Lower lobe of right lung (tissue), 2 donors: ENCODE data around the gene ATP1B3. TPM values are rescaled to one million over a fixed set of nuclear protein-coding genes. Genes with fewer than 3 reads are reported as not detected.

Source experiments
- ATAC-seq, 2 donors: fragments of 200-7000 bp; cut with Tn5 transposase; one replicate each; pipeline ENCODE4 v1.9.1; 2020 to 2022; ENCODE audit warnings: mild to moderate bottlenecking in 2 of 2, moderate library complexity in 2 of 2
- DNase-seq: peaks from one replicate; pipeline ENCODE4 v3.0.0-alpha.2; 2020
- H3K27ac ChIP-seq: fragments of 200-600 bp; one replicate; pipeline ENCODE4 v1.8.0; 2022
- H3K27me3 ChIP-seq: fragments of 200-600 bp; one replicate; pipeline ENCODE4 v1.8.0; 2022; ENCODE audit warnings: low read depth
- H3K36me3 ChIP-seq: fragments of 200-600 bp; one replicate; pipeline ENCODE4 v1.8.0; 2022; ENCODE audit warnings: mild to moderate bottlenecking
- H3K4me1 ChIP-seq: fragments of 200-600 bp; one replicate; pipeline ENCODE4 v1.8.0; 2022
- H3K4me3 ChIP-seq: fragments of 200-600 bp; one replicate; pipeline ENCODE4 v1.8.0; 2022; ENCODE audit warnings: mild to moderate bottlenecking
- H3K9me3 ChIP-seq: fragments of 200-600 bp; one replicate; pipeline ENCODE4 v1.8.0; 2022
- CTCF ChIP-seq: fragments of 200-600 bp; IDR thresholded peaks from one replicate; pipeline ENCODE4 v1.8.0; 2022; ENCODE audit warnings: antibody characterized with exemption, mild to moderate bottlenecking
- intact Hi-C: fragments of 100-400 bp; cut with DNase I; formaldehyde crosslinking; loops from one replicate; pipeline ENCODE4 v1.11.0; 2022
- total RNA-seq: library from RNA; stranded (reverse); fragmentation: NEBNext Ultra II Directional; extraction: Animal tissue kit (Norgen Biotek cat#: 25700); gene quantifications from one replicate; pipeline ENCODE4 v1.2.1, GENCODE V29; 2021
- donor health status: DM: no; HTN: yes; CAD: no; lungs with severe emphysema.

Gene ATP1B3
- total RNA-seq, 1 donor from 2014 or later, result 143 TPM

DNA sequence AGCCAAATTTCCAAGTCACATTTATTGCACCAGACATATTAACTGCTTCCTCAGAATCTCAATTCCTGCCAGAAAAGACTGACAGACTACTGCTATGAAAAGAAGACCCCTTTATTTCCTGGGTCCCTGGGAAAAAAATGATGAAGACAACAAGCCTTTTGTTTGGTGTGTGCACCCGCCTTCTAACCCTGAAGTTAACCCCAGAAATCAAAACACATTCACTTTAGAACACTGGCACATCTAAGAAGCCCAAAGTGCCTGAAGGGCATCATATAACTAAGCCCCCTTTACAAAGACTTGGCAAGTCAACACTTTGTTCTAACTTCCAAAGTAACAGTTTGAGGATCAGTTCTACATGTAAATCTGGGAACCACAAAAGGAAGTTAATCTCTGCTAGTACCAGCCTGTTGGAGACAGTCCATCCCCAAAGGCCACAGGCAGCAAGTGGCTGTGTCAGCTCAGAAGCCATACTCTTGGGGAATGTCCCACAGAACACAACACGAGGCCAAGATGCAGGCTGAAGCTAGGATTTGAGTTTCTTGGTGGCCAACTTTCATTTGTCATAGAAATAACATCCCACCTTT is 16.3 kb upstream of the ATP1B3 start:
- no peak for TF ChIP-seq CTCF
- Histone ChIP-seq H3K4me1 (peaks cover 14% of the 10 kb centered on the region), H3K36me3 (no peaks in the 10 kb centered on the region), H3K27me3 (no peaks in the 10 kb centered on the region), H3K9me3 (no peaks in the 10 kb centered on the region), H3K27ac (no peak overlapping the region), H3K4me3 (no peak overlapping the region)
- DNase-seq (no peak), ATAC-seq (no peak)
- intact Hi-C loops, result no loop called here

- H3K27ac ChIP-seq, result no peak overlapping the region
- no peak for TF ChIP-seq CTCF
- H3K36me3 ChIP-seq, result no peaks in the 10 kb centered on the region
- no peaks in the 10 kb centered on the region for H3K27me3 ChIP-seq
- H3K9me3 ChIP-seq, result no peaks in the 10 kb centered on the region
- H3K4me1 ChIP-seq, result peaks cover 14% of the 10 kb centered on the region
- no peak for DNase-seq
- no peak overlapping the region for H3K4me3 ChIP-seq
- intact Hi-C loops, result no loop called here
- no peak for ATAC-seq
Observed at GRCh38 chr3:141860766-141861513, 15.5 kb upstream of the ATP1B3 start.

- intact Hi-C loops, result no loop called here
- ATAC-seq (no peak), DNase-seq (no peak)
- H3K36me3 ChIP-seq, result no peaks in the 10 kb centered on the region
- no peaks in the 10 kb centered on the region for H3K9me3 ChIP-seq
- peaks cover 14% of the 10 kb centered on the region for H3K4me1 ChIP-seq
- H3K4me3 ChIP-seq, result no peak overlapping the region
- no peak overlapping the region for H3K27ac ChIP-seq
- no peaks in the 10 kb centered on the region for H3K27me3 ChIP-seq
- TF ChIP-seq CTCF, result no peak
Observed at GRCh38 chr3:141862279-141862816, 14.1 kb upstream of the ATP1B3 start.

GRCh38 chr3:141863491-141863890 is 13.0 kb upstream of the ATP1B3 start:
- ATAC-seq, result peak; percentile 53 to 60
- Histone ChIP-seq H3K4me1 (peaks cover 14% of the 10 kb centered on the region), H3K4me3 (no peak overlapping the region), H3K27me3 (no peaks in the 10 kb centered on the region), H3K27ac (no peak overlapping the region), H3K36me3 (no peaks in the 10 kb centered on the region), H3K9me3 (no peaks in the 10 kb centered on the region)
- DNase-seq, result no peak
- no peak for TF ChIP-seq CTCF
- intact Hi-C loops, result no loop called here

DNA sequence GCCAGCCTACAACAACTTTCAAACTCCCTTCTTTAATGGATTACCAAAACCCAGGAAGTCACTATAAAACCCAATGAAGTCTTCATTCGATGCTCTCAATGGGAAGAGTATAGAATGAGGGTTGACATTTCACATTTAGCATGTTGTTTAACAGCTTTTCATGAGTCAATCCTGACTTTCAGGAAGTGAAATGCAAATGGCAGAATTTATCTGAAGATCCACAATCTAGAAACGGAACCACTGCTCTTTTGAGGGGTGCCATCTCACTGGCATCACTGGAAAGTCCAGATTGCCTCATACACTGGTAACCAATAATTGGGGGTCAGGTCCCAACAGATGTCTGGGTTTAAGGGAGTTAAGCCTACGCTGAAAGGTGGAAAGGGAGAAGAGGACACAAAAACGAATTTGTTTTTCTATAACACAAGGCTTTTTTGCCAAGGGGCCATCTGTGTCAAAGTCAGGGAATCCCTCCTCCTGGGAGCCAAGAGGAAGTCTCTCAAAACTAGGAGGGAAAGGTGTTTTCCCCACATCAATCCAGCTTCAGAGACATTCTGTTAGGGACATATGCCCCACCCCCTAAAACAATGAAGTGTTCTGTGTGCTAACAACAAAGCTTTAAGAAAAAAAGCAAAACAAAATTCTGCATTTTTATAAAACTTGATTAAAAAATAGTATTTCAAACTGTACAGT is 12.0 kb upstream of the ATP1B3 start:
- H3K27me3 ChIP-seq, result no peaks in the 10 kb centered on the region
- H3K36me3 ChIP-seq, result no peaks in the 10 kb centered on the region
- DNase-seq (no peak), ATAC-seq (no peak)
- peaks cover 14% of the 10 kb centered on the region for H3K4me1 ChIP-seq
- no peak overlapping the region for H3K27ac ChIP-seq
- TF ChIP-seq CTCF, result no peak
- no peaks in the 10 kb centered on the region for H3K9me3 ChIP-seq
- no peak overlapping the region for H3K4me3 ChIP-seq
- intact Hi-C loops, result no loop called here
